GM12875 (cell line): ENCODE results near the gene PARL.

ENCODE experiments used
- H3K4me3 ChIP-seq: one replicate; pipeline ENCODE4 v1.5.1; 2011; ENCODE audit warnings: low read depth, low read length, control low read depth
- TF ChIP-seq, protein P1 (sequence below): IDR thresholded peaks from 2 replicates; pipeline ENCODE4 v1.5.1; 2011; ENCODE audit warnings: low read depth, mild to moderate bottlenecking, control low read depth, inconsistent platforms, low read length, moderate library complexity, borderline replicate concordance; ENCODE audit not compliant: insufficient read depth

The PARL gene

DNA sequence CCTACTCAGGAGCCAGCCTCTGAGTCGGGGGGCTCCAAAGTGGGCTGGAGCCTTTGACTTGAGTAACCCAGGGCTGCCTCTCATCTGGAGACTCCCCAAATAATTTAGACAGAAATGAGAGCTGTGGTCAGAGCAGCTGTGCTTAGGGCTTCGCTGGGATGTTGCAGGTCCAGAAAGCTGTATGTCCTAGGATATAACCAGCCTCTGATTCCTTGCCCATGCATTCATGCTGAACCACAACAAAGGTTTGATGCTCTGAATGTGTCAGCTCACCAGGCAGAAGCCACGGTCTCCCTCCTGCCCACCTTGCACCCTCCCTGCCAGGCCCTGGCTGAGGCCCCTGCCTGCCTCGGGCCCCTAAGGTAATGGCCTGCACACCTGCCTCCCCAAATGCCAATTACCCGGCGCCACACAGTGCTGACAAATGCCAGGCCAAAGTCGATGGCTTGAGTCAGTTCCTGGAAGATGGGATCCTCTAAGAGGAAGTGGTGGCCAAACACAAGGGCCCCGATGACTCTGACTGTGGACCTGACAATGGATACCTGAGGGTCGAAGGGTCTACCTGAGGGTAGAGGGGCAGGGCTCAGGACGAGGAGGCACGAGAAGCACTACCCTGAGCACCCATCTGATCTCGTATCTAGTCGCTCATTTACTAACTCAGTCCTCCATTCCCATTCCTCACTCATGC is 21.7 kb upstream of the PARL start:
- TF ChIP-seq, protein P1, sequence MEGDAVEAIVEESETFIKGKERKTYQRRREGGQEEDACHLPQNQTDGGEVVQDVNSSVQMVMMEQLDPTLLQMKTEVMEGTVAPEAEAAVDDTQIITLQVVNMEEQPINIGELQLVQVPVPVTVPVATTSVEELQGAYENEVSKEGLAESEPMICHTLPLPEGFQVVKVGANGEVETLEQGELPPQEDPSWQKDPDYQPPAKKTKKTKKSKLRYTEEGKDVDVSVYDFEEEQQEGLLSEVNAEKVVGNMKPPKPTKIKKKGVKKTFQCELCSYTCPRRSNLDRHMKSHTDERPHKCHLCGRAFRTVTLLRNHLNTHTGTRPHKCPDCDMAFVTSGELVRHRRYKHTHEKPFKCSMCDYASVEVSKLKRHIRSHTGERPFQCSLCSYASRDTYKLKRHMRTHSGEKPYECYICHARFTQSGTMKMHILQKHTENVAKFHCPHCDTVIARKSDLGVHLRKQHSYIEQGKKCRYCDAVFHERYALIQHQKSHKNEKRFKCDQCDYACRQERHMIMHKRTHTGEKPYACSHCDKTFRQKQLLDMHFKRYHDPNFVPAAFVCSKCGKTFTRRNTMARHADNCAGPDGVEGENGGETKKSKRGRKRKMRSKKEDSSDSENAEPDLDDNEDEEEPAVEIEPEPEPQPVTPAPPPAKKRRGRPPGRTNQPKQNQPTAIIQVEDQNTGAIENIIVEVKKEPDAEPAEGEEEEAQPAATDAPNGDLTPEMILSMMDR = no peak
- no peak overlapping the region for H3K4me3 ChIP-seq

DNA sequence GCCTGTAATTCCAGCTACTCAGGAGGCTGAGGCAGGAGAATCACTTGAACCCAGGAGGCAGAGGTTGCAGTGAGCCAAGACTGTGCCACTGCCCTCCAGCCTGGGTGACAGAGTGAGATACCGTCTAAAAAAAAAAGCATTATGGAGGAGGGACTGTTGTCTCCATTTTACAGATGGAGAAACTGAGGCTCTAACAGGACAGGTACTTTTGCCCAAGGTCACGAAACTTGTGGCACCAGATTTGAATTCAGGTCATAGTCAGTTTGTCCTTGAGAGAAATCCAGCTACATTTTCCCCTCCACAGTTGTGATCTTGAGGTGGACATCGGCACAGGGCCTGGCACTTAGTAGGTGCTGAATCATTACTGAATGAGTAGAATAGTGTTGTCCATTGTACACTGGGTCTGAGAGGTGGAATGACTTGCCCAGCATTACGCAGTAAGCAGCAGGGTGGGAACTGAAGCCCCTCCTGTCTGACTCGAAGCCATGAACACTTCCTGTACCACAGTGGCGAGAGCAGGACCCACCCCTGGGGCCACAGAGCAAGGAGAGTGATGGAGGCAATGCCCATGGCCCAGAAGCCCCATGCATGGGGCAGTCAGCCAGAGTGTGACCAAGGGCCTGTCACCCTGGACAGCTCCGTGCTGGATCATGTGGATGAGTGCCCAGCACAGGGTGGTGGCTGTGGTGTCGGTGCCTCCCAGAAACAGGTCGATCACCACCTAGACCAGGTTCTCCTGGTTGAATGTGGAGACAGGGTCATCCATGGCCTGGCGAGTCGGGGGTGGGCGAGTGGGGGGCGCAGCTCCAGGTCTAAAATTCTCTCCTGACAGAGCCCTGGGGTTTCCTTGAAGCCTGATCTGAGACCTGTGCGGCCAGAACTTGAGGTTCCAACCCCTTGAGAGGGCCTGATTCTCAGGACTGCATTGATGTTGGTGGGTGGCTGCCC is 20.4 kb upstream of the PARL start:
- no peak overlapping the region for H3K4me3 ChIP-seq
- TF ChIP-seq, protein P1 = no peak

DNA sequence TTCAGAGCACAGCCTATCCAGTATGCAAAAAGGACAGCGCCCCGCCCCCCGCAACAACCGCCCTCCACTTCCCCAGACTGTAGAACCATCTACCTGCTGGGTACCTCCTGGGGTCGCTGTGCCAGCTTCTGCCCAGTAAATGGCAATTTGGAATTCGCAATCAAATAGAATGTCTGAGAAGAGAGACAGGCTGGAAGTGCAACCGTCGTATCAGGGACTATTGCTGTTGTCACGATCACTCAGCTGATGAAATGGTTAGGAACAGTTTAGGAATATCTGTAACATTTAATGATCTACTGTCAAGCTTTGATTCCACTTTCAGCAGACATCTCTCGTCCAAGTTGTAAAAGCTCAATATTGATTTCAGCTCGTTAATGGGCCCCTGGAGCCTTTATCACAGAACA is 13.3 kb upstream of the PARL start:
- H3K4me3 ChIP-seq = no peak overlapping the region
- TF ChIP-seq, protein P1 = no peak

DNA sequence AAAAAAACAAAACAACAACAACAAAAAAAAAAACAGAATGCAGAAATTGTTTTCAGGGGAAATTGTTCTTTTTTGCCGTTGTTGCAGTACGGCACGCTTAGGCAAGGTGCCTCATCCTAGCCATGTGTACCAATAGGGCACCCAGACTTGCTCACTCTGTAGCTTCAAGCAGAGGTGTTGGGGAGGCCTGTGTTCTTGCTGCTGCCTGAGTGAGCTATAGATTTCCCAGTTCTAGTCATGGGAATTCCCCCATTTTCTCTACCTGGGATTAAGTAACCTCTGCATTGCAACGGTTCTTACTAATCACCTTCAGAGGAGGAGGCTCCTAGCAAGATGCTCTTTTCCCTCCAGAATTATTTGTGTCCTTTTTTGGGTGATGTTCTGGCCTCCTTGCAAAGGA is 12.9 kb upstream of the PARL start:
- TF ChIP-seq, protein P1 = no peak

DNA sequence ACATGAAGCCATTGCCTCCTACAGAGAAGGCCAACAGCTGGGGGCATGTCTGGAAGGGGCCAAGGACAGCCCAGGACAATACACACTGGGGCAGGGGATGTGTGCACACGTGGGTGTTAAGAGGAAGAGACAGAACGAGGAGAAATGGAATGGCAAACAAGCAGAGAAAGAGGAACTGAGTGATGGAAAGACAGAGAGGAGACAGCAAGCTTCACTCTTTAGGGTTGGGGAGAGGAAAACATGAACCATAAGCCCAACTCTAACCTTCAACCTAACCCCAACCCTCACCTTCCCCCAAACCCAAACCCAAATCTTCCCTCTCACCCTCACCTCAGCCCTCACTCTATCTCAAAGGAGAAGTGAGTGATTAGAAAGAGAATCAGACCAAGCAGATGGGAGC is 11.9 kb upstream of the PARL start:
- TF ChIP-seq, protein P1 = no peak
- no peak overlapping the region for H3K4me3 ChIP-seq

More for the DNA sequence above, 12.9 kb upstream of the PARL start:
- H3K4me3 ChIP-seq = no peak overlapping the region

DNA sequence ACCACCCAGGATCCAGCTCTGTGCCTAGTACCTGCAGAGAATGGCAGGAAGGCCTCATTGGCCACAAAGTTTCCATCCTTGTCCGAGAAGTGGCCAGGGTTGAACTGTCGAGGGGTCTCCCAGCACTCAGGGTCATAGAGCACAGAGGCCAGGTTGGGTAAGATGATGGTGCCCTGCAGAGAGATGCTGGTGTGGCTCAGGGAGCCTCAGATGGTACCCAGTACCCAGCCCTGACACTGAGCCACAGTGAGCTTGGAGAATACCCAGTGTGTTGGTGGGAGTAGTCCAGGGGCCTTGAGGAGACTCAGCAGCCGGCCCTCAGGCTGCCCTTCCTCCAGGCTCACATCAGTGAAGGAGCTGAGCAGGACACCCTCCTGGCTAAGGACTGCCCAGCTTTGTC is 11.5 kb upstream of the PARL start:
- TF ChIP-seq, protein P1 = no peak

More for the DNA sequence above, 11.5 kb upstream of the PARL start:
- H3K4me3 ChIP-seq = no peak overlapping the region
